Measurements from ENCODE around the gene USP6. TPM values are rescaled to one million over a fixed set of nuclear protein-coding genes. Genes with fewer than 3 reads are reported as not detected.
"Not testable (repeated sequence)": the region's sequence is repeated elsewhere in the genome, so short reads cannot be mapped to it uniquely, and the experiment has no call there.

USP6 gene
- total RNA-seq, 1 donor from 2014 or later = 0.92 TPM

DNA sequence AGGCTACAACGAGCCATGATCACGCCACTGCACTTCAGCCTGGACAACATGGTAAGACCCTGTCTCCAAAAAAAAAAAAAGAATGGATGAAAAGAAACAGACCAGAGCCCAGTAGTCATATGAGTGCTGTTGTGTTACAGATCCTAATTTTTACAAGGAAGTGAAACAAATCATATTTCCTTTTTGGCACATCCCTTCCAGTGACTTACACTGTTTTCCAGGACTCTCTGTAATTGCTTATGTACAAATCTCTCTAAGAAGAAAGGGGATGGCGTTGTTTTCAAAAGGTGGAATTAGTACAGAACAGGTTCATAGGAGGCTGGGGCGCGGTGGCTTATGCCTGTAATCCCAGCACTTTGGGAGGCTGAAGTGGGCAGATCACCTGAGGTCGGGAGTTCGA lies 95.6 kb downstream of the USP6 start:
- Histone ChIP-seq H3K27me3 (ENCODE audit: control insufficient read depth, insufficient read depth, low read length) (no peaks in the 10 kb centered on the region), H3K36me3 (ENCODE audit: control insufficient read depth, insufficient read depth, low read length) (no peaks in the 10 kb centered on the region), H3K4me3 (ENCODE audit: low read depth, low read length) (no peak overlapping the region)
- no peak for DNase-seq (ENCODE audit: low read depth)
- TF ChIP-seq, protein P1, sequence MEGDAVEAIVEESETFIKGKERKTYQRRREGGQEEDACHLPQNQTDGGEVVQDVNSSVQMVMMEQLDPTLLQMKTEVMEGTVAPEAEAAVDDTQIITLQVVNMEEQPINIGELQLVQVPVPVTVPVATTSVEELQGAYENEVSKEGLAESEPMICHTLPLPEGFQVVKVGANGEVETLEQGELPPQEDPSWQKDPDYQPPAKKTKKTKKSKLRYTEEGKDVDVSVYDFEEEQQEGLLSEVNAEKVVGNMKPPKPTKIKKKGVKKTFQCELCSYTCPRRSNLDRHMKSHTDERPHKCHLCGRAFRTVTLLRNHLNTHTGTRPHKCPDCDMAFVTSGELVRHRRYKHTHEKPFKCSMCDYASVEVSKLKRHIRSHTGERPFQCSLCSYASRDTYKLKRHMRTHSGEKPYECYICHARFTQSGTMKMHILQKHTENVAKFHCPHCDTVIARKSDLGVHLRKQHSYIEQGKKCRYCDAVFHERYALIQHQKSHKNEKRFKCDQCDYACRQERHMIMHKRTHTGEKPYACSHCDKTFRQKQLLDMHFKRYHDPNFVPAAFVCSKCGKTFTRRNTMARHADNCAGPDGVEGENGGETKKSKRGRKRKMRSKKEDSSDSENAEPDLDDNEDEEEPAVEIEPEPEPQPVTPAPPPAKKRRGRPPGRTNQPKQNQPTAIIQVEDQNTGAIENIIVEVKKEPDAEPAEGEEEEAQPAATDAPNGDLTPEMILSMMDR (IDR thresholded peaks at IDR 0.05; ENCODE audit: insufficient read depth, low read length, poor library complexity, severe bottlenecking) = no peak

DNA sequence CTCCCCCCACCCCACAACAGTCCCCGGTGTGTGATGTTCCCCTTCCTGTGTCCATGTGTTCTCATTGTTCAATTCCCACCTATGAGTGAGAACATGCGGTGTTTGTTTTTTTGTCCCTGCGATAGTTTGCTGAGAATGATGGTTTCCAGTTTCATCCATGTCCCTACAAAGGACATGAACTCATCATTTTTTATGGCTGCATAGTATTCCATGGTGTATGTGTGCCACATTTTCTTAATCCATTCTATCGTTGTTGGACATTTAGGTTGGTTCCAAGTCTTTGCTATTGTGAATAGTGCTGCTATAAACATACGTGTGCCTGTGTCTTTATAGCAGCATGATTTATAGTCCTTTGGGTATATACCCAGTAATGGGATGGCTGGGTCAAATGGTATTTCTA lies 101.7 kb downstream of the USP6 start:
- H3K36me3 ChIP-seq (ENCODE audit: control insufficient read depth, insufficient read depth, low read length); H3K4me3 ChIP-seq (ENCODE audit: low read depth, low read length); H3K27me3 ChIP-seq (ENCODE audit: control insufficient read depth, insufficient read depth, low read length); DNase-seq (ENCODE audit: low read depth): not testable (repeated sequence)

DNA sequence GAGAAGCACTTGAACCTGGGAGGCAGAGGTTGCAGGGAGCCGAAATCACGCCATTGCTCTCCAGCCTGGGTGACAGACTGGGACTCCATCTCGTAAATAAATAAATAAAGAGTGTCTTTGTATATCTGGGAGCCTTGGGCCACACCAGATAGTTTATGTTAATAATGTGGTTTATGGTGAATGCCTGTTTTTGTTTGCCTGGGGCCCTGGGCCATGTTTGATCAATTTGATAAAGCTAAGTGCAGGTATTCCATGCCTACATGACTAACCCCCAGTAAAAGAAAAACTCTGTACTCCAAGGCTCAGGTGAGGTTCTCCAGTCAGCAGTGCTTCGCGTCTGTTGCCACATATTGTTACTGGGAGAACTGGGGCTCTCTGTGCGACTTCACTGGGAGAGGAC lies 103.7 kb downstream of the USP6 start:
- Histone ChIP-seq H3K27me3 (ENCODE audit: control insufficient read depth, insufficient read depth, low read length) (no peaks in the 10 kb centered on the region), H3K4me3 (ENCODE audit: low read depth, low read length) (no peak overlapping the region), H3K36me3 (ENCODE audit: control insufficient read depth, insufficient read depth, low read length) (no peaks in the 10 kb centered on the region)
- DNase-seq (ENCODE audit: low read depth) = no peak
- TF ChIP-seq, protein P1 (IDR thresholded peaks at IDR 0.05; ENCODE audit: insufficient read depth, low read length, poor library complexity, severe bottlenecking) = no peak

DNA sequence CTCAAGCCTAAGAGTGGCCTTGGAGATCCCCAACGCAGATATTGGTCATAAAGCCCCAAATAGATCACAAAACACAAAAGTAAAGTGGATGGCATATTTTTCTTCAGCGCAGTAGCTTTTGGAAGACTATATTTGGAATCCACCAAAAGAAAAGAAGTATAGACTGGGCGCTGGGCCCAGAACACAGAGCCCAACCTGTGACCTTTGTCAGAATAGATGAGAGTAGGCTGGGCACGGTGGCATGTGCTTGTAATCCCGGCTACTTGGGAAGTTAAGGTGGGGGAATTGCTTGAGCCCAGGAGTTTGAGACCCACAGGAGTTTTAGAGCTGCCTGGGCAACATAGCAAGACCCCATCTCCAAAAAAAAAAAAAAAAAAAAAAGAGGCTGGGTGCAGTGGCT lies 104.2 kb downstream of the USP6 start:
- Histone ChIP-seq H3K4me3 (ENCODE audit: low read depth, low read length) (no peak overlapping the region), H3K36me3 (ENCODE audit: control insufficient read depth, insufficient read depth, low read length) (no peaks in the 10 kb centered on the region)

DNA sequence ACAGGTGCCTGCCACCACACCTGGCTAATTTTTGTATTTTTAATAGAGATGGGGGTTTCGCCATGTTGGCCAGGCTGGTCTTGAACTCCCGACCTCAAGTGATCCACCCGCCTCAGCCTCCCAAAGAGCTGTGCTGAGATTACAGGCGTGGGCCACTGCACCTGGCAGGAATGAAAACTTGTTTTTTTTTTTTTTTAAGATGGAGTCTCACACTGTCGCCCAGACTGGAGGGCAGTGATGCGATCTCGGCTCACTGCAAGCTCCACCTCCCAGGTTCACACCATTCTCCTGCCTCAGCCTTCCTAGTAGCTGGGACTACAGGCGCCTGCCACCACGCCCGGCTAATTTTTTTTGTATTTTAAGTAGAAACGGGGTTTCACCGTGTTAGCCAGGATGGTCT lies 106.1 kb downstream of the USP6 start:
- not testable (repeated sequence) for H3K36me3 ChIP-seq (ENCODE audit: control insufficient read depth, insufficient read depth, low read length); H3K4me3 ChIP-seq (ENCODE audit: low read depth, low read length); H3K27me3 ChIP-seq (ENCODE audit: control insufficient read depth, insufficient read depth, low read length); DNase-seq (ENCODE audit: low read depth)

More for the DNA sequence above, 104.2 kb downstream of the USP6 start:
- no peak for DNase-seq (ENCODE audit: low read depth)
- H3K27me3 ChIP-seq (ENCODE audit: control insufficient read depth, insufficient read depth, low read length) = no peaks in the 10 kb centered on the region
- TF ChIP-seq, protein P1 (IDR thresholded peaks at IDR 0.05; ENCODE audit: insufficient read depth, low read length, poor library complexity, severe bottlenecking) = no peak

Other genes with a start within 250 kb of the USP6 start
- 2.3 and 4.4 TPM in 2 replicates for gene C17orf107, start 216.5 kb upstream of the USP6 start, total RNA-seq
- gene CHRNE, start 212.9 kb upstream of the USP6 start, total RNA-seq = 2.0 and 2.7 TPM in 2 replicates
- not detected in 2 replicates for gene GP1BA, start 183.8 kb upstream of the USP6 start, total RNA-seq
- 37.2 and 44.7 TPM in 2 replicates for gene SLC25A11, start 176.0 kb upstream of the USP6 start, total RNA-seq
- gene RNF167, start 175.8 kb upstream of the USP6 start, total RNA-seq = 44.1 and 66.0 TPM in 2 replicates
- gene PFN1, start 167.5 kb upstream of the USP6 start, total RNA-seq = 1,484 and 2,015 TPM in 2 replicates
- gene ENO3, start 164.9 kb upstream of the USP6 start, total RNA-seq = 3.5 and 5.8 TPM in 2 replicates
- 74.6 and 88.7 TPM in 2 replicates for gene SPAG7, start 148.2 kb upstream of the USP6 start, total RNA-seq
- gene CAMTA2, start 128.4 kb upstream of the USP6 start, total RNA-seq = 47.7 and 50.7 TPM in 2 replicates
- 0.41 and 2.2 TPM in 2 replicates for gene INCA1, start 118.5 kb upstream of the USP6 start, total RNA-seq
- 87.1 and 97.6 TPM in 2 replicates for gene KIF1C, start 118.1 kb upstream of the USP6 start, total RNA-seq
- 0.17 and 0.62 TPM in 2 replicates for gene SLC52A1, start 80.6 kb upstream of the USP6 start, total RNA-seq
- gene ZFP3, start 37.6 kb upstream of the USP6 start, total RNA-seq = 4.4 and 4.8 TPM in 2 replicates
- 19.6 and 23.9 TPM in 2 replicates for gene ZNF232, start 4.2 kb upstream of the USP6 start, total RNA-seq
- 9.4 and 10.5 TPM in 2 replicates for gene ZNF594, start 75.8 kb downstream of the USP6 start, total RNA-seq
- gene SCIMP, start 118.8 kb downstream of the USP6 start, total RNA-seq = not detected in 2 replicates
- gene RABEP1, start 166.3 kb downstream of the USP6 start, total RNA-seq = 21.8 and 27.7 TPM in 2 replicates

Measured in kidney epithelial cell (primary cell).